Lung (tissue), 12 donors: ENCODE results near the gene AQP12A. TPM values are rescaled to one million over a fixed set of nuclear protein-coding genes. Genes with fewer than 3 reads are reported as not detected.

Experiments
- ATAC-seq: fragments of 200-7000 bp; cut with Tn5 transposase; one replicate; pipeline ENCODE4 v1.9.1; 2020; ENCODE audit warnings: moderate number of reproducible peaks; ENCODE audit not compliant: insufficient read depth, low FRiP score
- DNase-seq, 3 donors: peaks; one replicate each; pipeline ENCODE4 v3.0.0-alpha.2; 2013 to 2017
- H3K27ac ChIP-seq, 2 donors: one replicate each; pipeline ENCODE4 v1.5.1; 2013; ENCODE audit warnings: mild to moderate bottlenecking in 2 of 2, moderate library complexity in 2 of 2, control low read depth in 1 of 2, inconsistent platforms in 1 of 2, low read depth in 1 of 2, low read length in 1 of 2
- H3K27me3 ChIP-seq, 3 donors: one replicate each; pipeline ENCODE4 v1.5.1; 2013; ENCODE audit warnings: low read length in 2 of 3; ENCODE audit not compliant: control insufficient read depth in 3 of 3, insufficient read depth in 3 of 3
- H3K36me3 ChIP-seq, 4 donors: one replicate each; pipeline ENCODE4 v1.5.1; 2013; ENCODE audit warnings: low read length in 4 of 4, mild to moderate bottlenecking in 1 of 4, moderate library complexity in 1 of 4; ENCODE audit not compliant: control insufficient read depth in 4 of 4, insufficient read depth in 4 of 4
- H3K4me1 ChIP-seq, 5 donors: one replicate each; pipeline ENCODE4 v1.5.1; 2013; ENCODE audit warnings: low read length in 5 of 5, mild to moderate bottlenecking in 2 of 5, moderate library complexity in 1 of 5; ENCODE audit not compliant: control insufficient read depth in 5 of 5, insufficient read depth in 5 of 5
- H3K4me3 ChIP-seq: one replicate; pipeline ENCODE4 v1.5.1; 2013; ENCODE audit warnings: mild to moderate bottlenecking, control low read depth, moderate library complexity
- H3K9ac ChIP-seq, 2 donors: one replicate each; pipeline ENCODE4 v1.5.1; 2013; ENCODE audit warnings: low read length in 2 of 2, control low read depth in 1 of 2; ENCODE audit not compliant: insufficient read depth in 1 of 2
- H3K9me3 ChIP-seq, 4 donors: one replicate each; pipeline ENCODE4 v1.5.1; 2013; ENCODE audit warnings: low read length in 3 of 4, mild to moderate bottlenecking in 1 of 4, moderate library complexity in 1 of 4; ENCODE audit not compliant: control insufficient read depth in 4 of 4, insufficient read depth in 3 of 4
- CTCF ChIP-seq: IDR thresholded peaks from 2 replicates; pipeline ENCODE4 v1.5.1; 2012; ENCODE audit warnings: mild to moderate bottlenecking; ENCODE audit errors: control extremely low read depth, extremely low read depth
- WGBS, 2 donors: extraction: QIAGEN DNeasy Blood & Tissue Kit; methylation state at CpG; one replicate each; pipeline ENCODE4 v1.1.7; 2013; 5-methylcytosine and 5-hydroxymethylcytosine counted together
- polyA plus RNA-seq, 2 donors: library from polyadenylated mRNA; stranded (reverse); fragments of 200-250 nt; gene quantifications; one replicate each; pipeline ENCODE4 v1.2.1, GENCODE V29; 2013
- total RNA-seq, 2 donors: library from RNA; depleted of rRNA in 1 of 2; stranded (reverse); fragments of >200 nt in 1 of 2; gene quantifications; one replicate each; pipeline ENCODE4 v1.2.1, GENCODE V29; 2014 to 2021
- donor health status: control.
- donor health status: control.
- donor health status: Bipolar disorder and iron deficiency.
- donor health status: healthy.
- donor health status: DM: yes; HTN: yes; CAD: no.

AQP12A gene
- total and polyA plus RNA-seq, 4 donors, result not detected

GRCh38 chr2:240727439-240727838 is 35.8 kb downstream of the AQP12A start:
- Histone ChIP-seq H3K27me3 (no peaks in the 10 kb centered on the region), H3K27ac (no peak overlapping the region), H3K9ac (no peak overlapping the region), H3K4me1 (peaks cover 0 to 10% (median 0%) of the 10 kb centered on the region in 5 donors), H3K9me3 (no peaks in the 10 kb centered on the region), H3K4me3 (no peak overlapping the region), H3K36me3 (no peaks in the 10 kb centered on the region)
- no peak for ATAC-seq
- whole genome bisulfite sequencing, 2 donors, result 79% methylated on average over 14 of the region's 14 CpGs
- DNase-seq, result no peak
- no peak for TF ChIP-seq CTCF

DNA sequence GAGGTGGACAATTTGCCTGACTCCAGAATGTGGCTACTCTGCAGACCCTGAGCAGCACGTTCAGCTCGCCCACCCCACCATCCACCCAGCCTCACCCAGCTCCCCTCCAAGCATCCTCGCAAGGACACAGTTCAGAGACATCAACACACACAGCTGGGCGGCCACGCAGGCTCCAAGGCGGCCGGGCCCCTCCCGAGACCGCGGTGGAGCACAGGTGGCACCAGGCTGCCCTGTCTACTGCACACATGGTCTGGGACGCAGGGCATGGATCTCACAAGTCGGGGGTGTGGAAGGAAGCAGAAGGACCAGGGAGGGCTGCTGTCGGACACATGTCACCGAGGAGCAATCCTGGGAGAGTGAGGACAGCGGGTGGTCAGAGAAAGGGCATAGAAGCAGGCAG is 36.2 kb downstream of the AQP12A start:
- H3K36me3 ChIP-seq, result no peaks in the 10 kb centered on the region
- 89 to 96% methylated on average over 15 of the region's 15 CpGs for WGBS, 2 donors
- peaks cover 0 to 10% (median 0%) of the 10 kb centered on the region in 5 donors for H3K4me1 ChIP-seq
- H3K4me3 ChIP-seq, result no peak overlapping the region
- no peak overlapping the region for H3K9ac ChIP-seq
- ATAC-seq (no peak), DNase-seq (no peak)
- no peaks in the 10 kb centered on the region for H3K9me3 ChIP-seq
- no peaks in the 10 kb centered on the region for H3K27me3 ChIP-seq
- no peak overlapping the region for H3K27ac ChIP-seq
- TF ChIP-seq CTCF, result no peak

DNA sequence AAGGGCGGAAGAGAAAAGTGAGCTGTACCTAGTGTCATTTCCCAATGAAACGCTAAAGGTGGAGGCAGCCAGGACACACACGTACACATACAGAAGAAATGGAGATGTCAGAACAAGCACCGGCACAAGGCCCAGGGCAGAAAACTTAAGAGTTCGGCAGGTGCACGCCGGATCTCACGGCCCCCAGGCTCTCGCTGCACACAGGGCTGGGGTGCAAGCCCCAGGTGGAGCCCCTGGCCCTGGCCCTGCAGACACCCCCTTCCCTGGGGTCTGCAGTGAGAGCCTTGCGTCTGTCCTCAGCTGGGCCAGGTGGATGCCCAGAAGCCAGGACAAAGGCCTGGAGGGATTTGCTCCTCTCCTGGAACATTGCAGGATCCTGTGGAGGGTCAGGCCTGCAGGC is 36.7 kb downstream of the AQP12A start:
- ATAC-seq, result no peak
- 92 to 96% methylated on average over 10 of the region's 10 CpGs for WGBS, 2 donors
- Histone ChIP-seq H3K27me3 (no peaks in the 10 kb centered on the region), H3K9ac (no peak overlapping the region), H3K36me3 (no peaks in the 10 kb centered on the region), H3K4me1 (peaks cover 0 to 10% (median 0%) of the 10 kb centered on the region in 5 donors), H3K9me3 (no peaks in the 10 kb centered on the region), H3K27ac (no peak overlapping the region), H3K4me3 (no peak overlapping the region)
- DNase-seq, result no peak
- no peak for TF ChIP-seq CTCF

DNA sequence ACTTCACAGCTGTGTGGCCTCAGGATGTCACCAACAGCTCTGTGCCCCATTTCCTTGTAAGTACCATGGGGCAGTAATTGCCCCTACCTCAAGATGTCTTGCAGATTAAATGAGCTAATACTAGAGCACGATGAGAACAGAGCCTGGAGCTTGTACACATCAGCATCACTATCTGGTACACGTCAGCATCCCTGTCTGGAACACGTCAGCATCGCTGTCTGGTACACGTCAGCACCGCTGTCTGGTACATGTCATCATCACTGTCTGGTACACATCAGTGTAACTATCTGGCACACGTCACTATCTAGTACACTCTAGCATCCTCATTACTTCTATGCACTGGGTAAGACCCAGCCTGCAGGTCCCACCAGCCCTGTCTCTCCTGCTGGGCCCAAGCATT is 37.2 kb downstream of the AQP12A start:
- Histone ChIP-seq H3K9ac (no peak overlapping the region), H3K4me1 (peaks cover 0 to 10% (median 0%) of the 10 kb centered on the region in 5 donors), H3K36me3 (no peaks in the 10 kb centered on the region), H3K27me3 (no peaks in the 10 kb centered on the region), H3K27ac (no peak overlapping the region), H3K9me3 (no peaks in the 10 kb centered on the region), H3K4me3 (no peak overlapping the region)
- no peak for TF ChIP-seq CTCF
- ATAC-seq (no peak), DNase-seq (no peak)
- WGBS, 2 donors, result 77 to 80% methylated on average over 7 of the region's 7 CpGs
